Colon (tissue), 2 donors: Measurements from ENCODE around the gene RAVER1.

Experiments
- FAIRE-seq: peaks from 2 replicates; lab custom pipeline; 2012; peaks lifted over from hg19 to GRCh38; lab: Jason Lieb, UNC
- donor health status: control.
- donor health status: control.

Gene RAVER1

DNA sequence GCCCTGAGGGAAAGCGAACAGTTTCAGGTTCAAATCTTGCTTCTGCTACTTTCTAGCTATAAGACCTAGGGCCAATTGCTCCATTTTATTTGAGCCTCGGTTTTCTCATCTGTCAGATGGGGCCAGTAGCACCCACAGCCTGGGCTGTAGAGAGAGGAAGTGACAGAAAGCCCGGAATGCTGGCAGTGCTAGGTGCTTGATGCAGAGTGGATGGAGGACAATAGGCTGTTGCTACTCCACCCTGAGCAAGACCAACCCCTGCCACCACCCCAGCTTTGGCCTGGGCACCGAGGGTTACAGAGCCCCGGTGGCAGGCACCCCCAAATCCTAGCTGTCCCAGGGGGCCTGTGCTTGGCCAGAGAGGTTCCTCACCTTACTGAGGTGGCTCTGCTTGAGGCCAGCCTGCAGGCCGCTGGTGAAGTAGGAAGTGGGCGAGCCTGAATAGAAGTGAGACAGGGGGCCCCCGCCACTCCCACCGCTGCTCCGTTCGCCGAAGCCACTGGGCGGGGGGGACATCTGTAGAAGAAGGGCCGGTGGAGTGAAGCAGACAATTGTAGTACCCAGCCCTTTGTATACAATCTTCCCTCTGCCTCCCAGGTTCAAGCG is 15.4 kb downstream of the RAVER1 start:
- no peak for FAIRE-seq

DNA sequence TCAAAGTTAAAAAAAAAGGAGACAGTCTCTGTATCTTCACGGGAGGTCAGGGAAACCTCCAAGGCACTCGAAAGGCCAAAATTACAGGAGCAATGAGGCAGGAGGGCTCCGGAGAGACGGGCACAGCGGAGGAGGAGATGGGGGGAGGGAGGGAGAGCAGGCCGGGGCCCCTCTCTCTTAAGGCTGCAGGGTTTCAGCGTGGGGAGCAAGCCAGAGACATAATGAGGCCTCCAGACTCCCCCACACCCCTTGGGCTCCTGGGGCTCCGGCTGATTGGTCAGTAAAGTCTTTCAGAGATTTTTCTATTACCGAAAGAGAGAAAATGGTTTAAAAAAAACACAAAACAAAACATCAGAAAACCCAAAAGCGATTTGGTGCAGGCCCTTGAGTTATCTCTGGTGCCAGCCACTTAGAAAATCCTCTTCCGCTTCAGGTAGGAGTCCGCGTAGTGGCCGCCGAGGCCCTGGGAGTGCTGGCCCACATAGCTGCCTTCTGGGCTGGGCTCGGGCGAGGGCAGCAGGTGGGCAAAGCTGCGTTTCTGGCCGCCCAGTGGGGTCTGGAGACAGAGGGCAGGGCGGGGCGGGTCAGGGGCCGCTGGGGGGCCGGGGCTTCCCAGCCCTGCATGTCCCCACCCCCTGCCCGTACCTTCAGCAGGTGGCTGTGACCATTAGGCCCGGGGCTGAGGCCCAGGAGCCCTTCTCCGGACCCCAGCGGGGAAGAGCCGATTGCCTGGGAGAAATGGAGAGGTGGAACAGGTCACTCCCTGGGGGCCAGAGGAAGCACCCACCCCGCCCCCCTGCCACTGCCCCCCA is 16.1 kb downstream of the RAVER1 start:
- no peak for FAIRE-seq

DNA sequence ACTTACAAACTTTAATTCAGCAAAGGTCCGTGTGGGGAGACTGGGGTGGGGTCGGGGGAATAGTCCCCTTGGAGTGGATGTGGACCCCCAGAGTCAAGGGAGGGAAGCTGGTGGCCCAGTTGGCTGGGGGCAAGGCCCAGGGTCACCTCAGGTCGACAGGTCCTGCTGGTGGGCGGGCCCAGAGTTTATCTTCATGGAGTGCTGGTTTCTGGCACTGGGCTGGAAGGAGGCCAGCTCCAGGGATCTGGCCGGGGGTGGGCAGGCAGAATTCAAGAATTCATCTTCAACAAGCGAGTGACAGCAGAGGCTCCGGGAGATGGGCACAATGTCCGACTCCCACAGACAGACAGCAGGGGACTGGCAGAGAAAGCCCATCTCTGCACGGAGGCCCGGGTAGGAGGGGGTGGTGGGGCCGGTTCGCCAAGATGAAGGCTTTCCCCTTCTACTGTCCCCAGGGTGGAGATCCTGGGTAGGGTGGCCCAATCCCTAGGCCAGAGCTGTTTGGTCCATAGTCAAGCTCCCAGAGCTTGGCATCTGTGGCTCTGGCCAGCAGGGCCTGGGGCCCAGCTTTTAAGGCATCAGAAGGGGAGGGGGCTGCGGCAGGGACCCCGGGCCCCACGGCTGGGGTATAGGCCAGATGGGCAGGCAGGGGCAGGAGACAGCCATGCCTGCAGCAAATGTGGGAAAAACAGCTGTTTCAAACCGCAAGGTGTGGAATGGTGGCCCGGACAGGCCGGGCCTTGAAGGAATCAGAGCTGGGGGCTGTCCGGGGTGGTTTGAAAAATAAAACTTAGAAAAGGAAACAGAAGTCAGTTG is 16.9 kb downstream of the RAVER1 start:
- no peak for FAIRE-seq

DNA sequence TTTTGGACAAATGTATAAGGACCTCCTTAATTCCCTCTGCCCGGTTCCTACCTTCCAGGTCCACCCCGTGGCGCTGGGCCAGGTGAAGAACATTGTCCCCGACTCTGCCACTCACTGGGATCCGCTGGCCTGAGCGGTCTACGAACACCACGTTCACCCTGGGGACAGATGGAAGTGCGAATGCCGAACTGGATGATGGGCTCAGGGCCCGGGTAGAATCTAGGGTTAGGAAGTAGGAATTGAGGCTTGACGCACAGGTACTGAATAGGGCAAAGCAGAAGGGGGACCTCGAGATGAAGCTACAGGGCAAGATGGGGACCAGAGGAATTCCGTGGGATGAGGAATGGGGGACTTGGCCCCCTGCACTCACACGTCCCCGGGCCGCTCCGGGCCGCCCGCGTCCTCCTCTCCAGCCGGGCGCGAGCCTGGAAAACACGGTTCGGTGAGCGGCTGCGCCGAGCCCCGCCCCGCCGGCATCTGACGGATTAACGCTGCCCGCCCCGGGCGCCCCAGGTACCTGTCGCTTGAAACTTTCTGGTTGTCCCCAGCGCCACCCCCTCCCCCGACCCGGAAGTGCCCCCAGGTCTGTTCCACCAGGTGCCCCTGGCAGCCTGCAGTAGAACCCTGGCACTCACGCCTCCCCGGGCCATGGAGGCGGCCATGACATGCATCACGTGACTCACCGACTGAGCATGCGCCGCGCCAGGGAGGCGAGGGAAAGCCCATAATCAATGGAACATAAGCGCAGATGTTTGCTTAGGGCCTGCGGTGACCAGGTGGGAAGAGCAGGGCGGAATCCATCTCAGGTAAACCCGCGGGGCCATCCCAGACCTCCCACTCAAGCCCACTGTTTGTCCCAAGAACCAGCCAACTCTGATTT is 17.8 kb downstream of the RAVER1 start, which contains the start of gene FDX2:
TSS of gene FDX2 (minus strand) at position 681 of the 880 bp plus-strand sequence. CDS start at position 662, 19 bp downstream.
- FAIRE-seq: no peak

DNA sequence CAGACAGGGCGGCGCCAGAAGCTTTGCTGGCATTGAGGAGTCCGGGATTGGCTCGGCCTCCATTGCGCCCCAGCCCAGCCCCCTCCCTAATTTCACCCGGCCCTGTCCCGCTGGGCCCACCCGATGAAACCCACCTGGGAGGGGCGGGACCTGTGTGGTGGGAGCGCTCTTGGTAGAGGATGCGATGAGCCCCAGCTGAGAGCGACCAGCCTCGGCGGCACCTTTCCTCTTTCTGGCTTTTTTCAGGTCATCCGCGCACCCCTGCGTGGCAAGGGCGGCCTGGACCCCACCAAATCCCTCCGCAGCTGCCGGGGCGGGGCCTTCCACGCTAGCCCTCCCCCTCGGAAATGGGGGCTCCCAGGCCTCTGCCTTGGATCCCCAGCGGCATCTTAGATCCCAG is 23.9 kb downstream of the RAVER1 start, which contains the start of gene ZGLP1:
TSS of gene ZGLP1 (minus strand) at position 393 of the 400 bp plus-strand sequence.
- no peak for FAIRE-seq

DNA sequence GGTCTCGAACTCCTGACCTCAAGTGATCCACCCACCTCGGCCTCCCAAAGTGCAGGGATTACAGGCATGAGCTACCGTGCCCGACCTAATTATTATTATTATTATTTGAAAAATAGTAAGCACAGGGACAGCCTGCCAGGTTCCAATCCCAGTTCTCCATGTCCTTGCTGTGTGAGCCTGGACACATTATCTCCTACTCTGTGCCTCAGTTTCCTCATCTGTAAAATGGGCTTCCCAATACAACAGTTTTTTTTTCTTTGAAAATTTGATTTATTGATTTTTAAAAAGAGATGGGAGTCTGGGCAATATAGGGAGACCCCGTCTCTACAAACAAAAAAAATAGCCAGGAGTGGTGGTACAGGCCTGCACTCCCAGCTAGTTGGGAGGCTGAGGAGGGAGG is 27.0 kb downstream of the RAVER1 start:
- FAIRE-seq: no peak

DNA sequence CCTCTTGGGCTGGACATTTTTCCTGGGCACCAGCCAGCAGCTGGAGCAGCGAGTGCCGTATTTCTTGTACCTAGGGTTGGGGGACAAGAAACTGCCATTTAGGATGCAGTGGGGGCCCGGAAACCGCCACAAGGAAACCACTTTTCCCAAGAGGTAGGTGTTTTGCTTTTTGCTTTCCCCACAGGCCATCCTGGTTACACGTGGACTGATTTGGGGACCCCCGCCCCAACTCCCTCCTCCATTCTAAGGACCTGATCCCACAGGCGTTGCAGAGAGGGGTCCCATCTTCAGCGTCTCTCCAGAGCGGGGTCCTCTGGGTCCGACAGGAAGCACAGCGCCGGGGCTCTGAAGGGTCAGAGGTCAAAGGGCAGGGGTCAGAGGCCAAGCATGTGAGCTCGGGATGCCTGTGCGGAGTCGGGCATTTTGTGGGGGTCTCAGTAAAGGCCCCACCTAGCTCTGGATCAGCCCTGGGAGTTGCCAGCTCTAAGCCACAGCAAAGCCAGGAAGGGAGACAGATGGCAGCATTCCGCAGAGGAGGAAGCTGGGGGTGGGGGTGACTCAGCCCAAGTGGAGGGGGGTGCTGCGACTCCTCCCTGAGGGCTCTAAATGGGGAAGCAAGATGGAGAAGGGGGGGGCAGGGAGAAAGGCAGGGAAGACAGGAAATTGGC is 28.1 kb downstream of the RAVER1 start:
- FAIRE-seq: no peak

DNA sequence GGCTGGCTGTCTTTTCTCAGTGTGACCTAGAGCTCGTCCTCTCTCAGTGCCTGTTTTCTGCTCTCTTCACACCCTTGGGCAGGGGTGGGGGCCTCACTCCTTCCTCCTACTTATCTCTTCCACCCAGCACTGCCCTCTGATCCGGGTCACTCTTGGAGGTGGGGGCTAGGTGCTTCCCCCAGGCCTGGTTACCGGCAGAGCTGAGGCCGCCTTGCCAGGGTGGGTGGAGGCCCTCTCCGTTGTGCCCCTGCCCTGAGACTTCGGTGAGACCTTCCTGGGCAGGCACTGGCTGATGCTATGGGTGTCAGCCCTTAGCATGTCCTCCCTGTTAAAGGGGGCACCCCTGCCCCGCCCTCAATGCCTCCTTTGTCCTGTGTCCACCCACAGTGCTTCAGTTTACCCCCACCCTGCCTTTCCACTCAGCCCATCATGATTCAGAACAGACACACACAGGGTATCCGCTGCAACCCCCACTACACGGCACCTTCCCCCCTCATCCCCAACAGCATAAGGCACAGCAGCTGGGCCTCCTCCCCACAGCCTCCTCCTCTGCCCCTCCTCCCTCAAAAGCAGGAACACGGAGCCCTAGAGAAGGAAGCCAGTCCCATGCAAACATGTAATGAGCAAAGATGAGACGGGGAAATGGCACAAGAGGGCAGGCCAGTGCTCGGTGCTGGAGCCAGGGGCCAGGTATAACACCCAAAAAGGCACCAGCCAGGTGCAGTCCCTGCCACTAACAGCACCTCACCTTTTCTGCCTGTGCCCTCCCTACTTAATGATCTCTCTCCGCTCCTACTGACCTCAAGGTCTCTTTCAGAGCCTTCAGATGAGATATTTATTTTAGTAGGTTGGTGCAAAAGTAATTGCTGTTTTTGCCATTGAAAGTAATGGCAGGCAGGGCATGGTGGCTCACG is 33.5 kb downstream of the RAVER1 start:
- no peak for FAIRE-seq

DNA sequence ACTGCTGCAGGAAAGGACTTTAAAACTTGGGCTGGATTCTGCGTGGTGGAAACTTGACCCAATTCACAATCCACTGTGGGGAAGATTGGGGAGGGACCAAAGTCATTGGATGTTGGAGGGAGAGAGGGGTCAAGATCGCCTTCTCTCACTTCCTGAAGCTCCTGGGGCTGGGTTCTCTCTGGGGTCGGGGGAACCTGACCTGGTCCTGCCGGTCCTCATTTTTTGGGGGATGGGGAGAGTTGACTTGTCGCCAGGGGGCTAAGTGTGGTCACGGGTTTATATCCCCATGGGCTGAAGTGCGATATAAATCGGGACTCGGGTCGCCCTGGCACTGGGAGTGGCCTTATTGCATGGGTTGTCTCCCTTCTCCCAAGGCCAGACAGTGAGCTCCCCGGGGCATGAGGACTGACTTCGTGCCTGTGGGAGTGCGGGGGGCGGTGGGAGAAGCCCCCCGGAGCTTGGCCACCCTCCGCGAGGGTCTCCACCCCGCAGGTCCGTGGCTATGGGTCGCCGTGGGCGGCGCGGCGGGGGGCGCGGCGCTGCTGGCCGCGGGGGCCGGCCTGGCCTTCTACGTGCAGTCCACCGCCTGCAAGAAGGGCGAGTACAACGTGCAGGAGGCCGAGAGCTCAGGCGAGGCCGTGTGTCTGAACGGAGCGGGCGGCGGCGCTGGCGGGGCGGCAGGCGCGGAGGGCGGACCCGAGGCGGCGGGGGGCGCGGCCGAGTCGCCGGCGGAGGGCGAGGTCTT is 37.3 kb downstream of the RAVER1 start:
- no peak for FAIRE-seq

DNA sequence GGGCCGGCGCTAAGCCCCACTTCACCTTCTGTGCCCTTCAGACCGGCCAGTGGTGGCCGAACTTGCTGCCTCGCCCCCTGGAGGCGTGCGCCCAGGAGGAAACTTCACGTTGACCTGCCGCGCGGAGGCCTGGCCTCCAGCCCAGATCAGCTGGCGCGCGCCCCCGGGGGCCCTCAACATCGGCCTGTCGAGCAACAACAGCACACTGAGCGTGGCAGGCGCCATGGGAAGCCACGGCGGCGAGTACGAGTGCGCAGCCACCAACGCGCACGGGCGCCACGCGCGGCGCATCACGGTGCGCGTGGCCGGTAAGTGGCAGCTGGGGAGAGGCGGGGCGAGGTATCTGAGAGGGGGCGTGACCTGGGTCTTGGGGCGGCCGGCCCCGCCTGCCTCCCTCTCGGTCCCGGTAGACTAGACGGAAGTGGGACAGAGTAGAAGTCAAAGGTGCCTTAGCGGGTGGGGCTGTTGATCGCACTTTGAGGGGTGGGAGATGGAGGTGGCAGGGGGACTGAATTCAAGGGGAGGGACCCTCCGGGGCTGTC is 38.0 kb downstream of the RAVER1 start:
- no peak for FAIRE-seq

DNA sequence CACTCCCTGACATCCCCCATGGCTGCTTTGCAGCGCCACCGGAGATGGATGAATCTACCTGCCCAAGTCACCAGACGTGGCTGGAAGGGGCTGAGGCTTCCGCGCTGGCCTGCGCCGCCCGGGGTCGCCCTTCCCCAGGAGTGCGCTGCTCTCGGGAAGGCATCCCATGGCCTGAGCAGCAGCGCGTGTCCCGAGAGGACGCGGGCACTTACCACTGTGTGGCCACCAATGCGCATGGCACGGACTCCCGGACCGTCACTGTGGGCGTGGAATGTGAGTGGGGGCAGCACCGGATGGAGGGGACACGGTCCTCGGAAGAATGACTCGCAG is 39.0 kb downstream of the RAVER1 start:
- FAIRE-seq: no peak

DNA sequence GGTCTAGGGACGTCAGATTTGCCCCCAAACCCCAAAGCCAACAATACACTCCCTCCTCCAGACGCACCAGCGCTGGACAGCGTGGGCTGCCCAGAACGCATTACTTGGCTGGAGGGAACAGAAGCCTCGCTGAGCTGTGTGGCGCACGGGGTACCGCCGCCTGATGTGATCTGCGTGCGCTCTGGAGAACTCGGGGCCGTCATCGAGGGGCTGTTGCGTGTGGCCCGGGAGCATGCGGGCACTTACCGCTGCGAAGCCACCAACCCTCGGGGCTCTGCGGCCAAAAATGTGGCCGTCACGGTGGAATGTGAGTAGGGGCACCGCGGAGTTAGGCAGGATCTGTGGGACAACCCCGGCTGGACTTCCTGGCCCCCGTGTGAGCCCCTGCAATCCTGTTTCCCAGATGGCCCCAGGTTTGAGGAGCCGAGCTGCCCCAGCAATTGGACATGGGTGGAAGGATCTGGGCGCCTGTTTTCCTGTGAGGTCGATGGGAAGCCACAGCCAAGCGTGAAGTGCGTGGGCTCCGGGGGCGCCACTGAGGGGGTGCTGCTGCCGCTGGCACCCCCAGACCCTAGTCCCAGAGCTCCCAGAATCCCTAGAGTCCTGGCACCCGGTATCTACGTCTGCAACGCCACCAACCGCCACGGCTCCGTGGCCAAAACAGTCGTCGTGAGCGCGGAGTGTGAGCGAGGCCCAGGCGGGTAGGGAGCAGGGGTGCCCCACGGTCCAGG is 39.5 kb downstream of the RAVER1 start:
- no peak for FAIRE-seq

DNA sequence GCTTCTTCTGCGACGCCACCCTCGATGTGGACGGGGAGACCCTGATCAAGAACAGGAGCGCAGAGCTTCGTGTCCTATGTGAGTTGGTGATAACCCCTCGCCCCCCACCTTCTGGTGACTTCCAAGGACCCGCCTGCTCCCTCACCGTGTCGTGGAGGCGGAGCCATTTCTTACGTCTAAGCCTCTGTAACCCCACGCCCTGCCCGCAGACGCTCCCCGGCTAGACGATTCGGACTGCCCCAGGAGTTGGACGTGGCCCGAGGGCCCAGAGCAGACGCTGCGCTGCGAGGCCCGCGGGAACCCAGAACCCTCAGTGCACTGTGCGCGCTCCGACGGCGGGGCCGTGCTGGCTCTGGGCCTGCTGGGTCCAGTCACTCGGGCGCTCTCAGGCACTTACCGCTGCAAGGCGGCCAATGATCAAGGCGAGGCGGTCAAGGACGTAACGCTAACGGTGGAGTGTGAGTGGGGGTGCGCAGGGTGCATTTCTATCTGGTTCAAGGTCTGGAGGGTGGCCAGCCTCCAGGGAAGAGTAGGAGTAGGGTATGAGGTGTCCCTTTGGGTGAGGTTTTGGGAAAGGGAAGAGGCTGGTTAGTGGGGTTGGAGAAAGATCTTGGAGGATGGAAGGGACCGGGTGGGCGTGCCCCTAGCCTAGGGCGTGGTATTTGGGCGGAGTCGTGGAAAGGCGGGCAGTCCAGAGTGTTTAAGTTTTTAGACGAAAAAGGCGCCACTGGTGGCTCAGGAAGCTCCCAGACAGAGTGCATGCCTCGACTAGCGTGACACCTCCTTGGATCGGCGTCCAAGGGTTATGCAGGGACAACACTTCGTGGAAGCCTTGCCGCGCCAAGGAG is 40.3 kb downstream of the RAVER1 start:
- no peak for FAIRE-seq

DNA sequence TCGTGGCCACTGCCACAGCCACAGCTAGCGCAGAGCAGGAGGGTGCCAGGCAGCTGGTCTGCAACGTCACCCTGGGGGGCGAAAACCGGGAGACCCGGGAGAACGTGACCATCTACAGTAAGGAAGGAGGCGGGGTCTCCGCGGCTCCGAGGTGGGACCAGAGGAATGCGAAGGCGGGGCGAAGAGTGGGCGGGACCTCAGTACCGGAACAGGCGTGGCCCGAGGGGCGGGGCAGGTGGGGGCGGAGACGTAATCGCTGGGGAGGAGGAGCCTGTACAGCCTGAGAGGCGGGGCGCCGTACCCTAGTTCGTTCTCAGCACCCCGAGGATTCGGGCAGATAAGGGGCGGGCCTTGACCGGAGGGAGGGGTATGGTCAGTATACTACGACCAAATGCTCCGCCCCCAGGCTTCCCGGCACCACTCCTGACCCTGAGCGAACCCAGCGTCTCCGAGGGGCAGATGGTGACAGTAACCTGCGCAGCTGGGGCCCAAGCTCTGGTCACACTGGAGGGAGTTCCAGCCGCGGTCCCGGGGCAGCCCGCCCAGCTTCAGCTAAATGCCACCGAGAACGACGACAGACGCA is 41.0 kb downstream of the RAVER1 start:
- no peak for FAIRE-seq

DNA sequence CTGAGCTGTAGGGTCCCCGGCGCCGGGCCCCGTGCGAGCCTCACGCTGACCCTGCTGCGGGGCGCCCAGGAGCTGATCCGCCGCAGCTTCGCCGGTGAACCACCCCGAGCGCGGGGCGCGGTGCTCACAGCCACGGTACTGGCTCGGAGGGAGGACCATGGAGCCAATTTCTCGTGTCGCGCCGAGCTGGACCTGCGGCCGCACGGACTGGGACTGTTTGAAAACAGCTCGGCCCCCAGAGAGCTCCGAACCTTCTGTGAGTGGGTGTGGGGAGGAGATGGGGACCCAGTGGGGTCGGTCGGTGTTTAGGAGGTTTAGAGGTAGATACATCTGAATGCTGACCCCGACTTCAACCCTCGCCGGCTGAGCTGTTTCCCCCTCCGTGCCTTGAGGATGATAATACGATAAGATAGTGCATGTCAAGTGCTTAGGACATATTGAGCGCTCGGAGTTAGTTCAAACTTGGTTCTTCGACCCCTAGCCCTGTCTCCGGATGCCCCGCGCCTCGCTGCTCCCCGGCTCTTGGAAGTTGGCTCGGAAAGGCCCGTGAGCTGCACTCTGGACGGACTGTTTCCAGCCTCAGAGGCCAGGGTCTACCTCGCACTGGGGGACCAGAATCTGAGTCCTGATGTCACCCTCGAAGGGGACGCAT is 41.6 kb downstream of the RAVER1 start:
- FAIRE-seq: no peak

DNA sequence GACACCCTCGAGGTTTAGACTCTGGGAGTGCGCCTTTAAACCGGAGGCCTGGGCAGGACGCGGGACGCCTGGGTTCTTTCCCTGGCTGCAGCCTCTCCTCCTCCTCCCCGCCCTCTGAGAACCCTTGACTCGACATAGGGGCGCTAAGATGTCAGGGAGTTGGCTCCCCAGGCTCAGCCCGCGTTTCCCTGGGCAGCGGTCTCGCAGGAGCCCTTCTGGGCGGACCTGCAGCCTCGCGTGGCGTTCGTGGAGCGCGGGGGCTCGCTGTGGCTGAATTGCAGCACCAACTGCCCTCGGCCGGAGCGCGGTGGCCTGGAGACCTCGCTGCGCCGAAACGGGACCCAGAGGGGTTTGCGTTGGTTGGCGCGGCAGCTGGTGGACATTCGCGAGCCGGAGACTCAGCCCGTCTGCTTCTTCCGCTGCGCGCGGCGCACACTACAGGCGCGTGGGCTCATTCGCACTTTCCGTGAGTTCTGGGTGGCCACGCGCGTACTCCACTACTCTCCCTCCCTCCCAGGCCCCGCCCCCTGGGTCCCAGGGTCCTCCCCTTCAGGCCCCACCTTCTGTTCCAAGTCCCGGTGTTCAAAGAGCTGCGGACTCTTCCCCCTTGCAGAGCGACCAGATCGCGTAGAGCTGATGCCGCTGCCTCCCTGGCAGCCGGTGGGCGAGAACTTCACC is 42.3 kb downstream of the RAVER1 start:
- FAIRE-seq: no peak
